Neural progenitor cell (in vitro differentiated cells): Measurements from ENCODE around the gene NUP133. TPM values are rescaled to one million over a fixed set of nuclear protein-coding genes. Genes with fewer than 3 reads are reported as not detected.

ENCODE experiments used
- DNase-seq: peaks from one replicate; pipeline ENCODE4 v3.0.0-alpha.2; 2016; ENCODE audit warnings: low spot score
- H2AFZ ChIP-seq: fragments of 200-600 bp; sonication (generic); replicated peaks from 2 replicates; pipeline ENCODE4 v1.6.1; 2016; ENCODE audit warnings: antibody characterized with exemption
- H3F3A ChIP-seq: fragments of 200-600 bp; sonication (generic); 2 replicates; pipeline ENCODE4 v1.6.1; 2016; ENCODE audit warnings: antibody characterized with exemption, low read depth
- H3K27ac ChIP-seq: fragments of 200-600 bp; sonication (generic); 2 replicates; pipeline ENCODE4 v1.5.1; 2016; ENCODE audit warnings: mild to moderate bottlenecking
- H3K27me3 ChIP-seq: fragments of 200-600 bp; sonication (generic); 2 replicates; pipeline ENCODE4 v1.6.1; 2016; ENCODE audit warnings: mild to moderate bottlenecking, moderate library complexity
- H3K36me3 ChIP-seq: fragments of 200-600 bp; sonication (generic); 2 replicates; pipeline ENCODE4 v1.5.1; 2016
- H3K4me1 ChIP-seq: fragments of 200-600 bp; sonication (generic); 2 replicates; pipeline ENCODE4 v1.6.1; 2016; ENCODE audit warnings: mixed run types
- H3K4me2 ChIP-seq: fragments of 200-600 bp; sonication (generic); 2 replicates; pipeline ENCODE4 v1.6.1; 2016
- H3K4me3 ChIP-seq: fragments of 200-600 bp; sonication (generic); 2 replicates; pipeline ENCODE4 v1.5.1; 2016
- H3K79me2 ChIP-seq: fragments of 200-600 bp; sonication (generic); 2 replicates; pipeline ENCODE4 v1.6.1; 2016; ENCODE audit warnings: low read depth
- H3K9ac ChIP-seq: fragments of 200-600 bp; sonication (generic); 2 replicates; pipeline ENCODE4 v1.6.1; 2016
- H3K9me3 ChIP-seq: fragments of 200-600 bp; sonication (generic); 2 replicates; pipeline ENCODE4 v1.5.1; 2016; ENCODE audit warnings: low read depth
- H4K20me1 ChIP-seq: fragments of 200-600 bp; sonication (generic); 2 replicates; pipeline ENCODE4 v1.6.1; 2016; ENCODE audit warnings: low read depth
- H3K27ac Mint-ChIP-seq: 3 replicates; pipeline ENCODE4 v1.8.0; 2021; ENCODE audit warnings: mixed read lengths
- H3K27me3 Mint-ChIP-seq: 2 replicates; pipeline ENCODE4 v1.8.0; 2022; ENCODE audit warnings: low read depth, mild to moderate bottlenecking, inconsistent platforms, moderate library complexity, mixed read lengths; ENCODE audit not compliant: insufficient read depth
- H3K36me3 Mint-ChIP-seq: 3 replicates; pipeline ENCODE4 v1.8.0; 2021; ENCODE audit warnings: mixed read lengths
- H3K4me1 Mint-ChIP-seq: 3 replicates; pipeline ENCODE4 v1.8.0; 2021; ENCODE audit warnings: mixed read lengths
- H3K4me3 Mint-ChIP-seq: 3 replicates; pipeline ENCODE4 v1.8.0; 2021; ENCODE audit warnings: mild to moderate bottlenecking, moderate library complexity, mixed read lengths
- H3K9me3 Mint-ChIP-seq: 3 replicates; pipeline ENCODE4 v1.8.0; 2020; ENCODE audit warnings: mixed read lengths
- EZH2 ChIP-seq: fragments of 200-600 bp; sonication (generic); IDR thresholded peaks from 2 replicates; pipeline ENCODE4 v1.6.1; 2017; ENCODE audit warnings: antibody characterized with exemption, mild to moderate bottlenecking, moderate library complexity
- EZH2phosphoT487 ChIP-seq: fragments of 200-600 bp; sonication (generic); IDR thresholded peaks from 2 replicates; pipeline ENCODE4 v1.6.1; 2017; ENCODE audit warnings: antibody characterized with exemption
- total RNA-seq: library from RNA; depleted of rRNA; stranded (reverse); fragments of >200 nt; gene quantifications from 2 replicates; pipeline ENCODE4 v1.2.3, GENCODE V29; 2015; ENCODE audit warnings: low replicate concordance
- TF ChIP-seq, protein P1 (sequence below): fragments of 200-600 bp; sonication (generic); IDR thresholded peaks from 2 replicates; pipeline ENCODE4 v1.5.1; 2017; ENCODE audit warnings: antibody characterized with exemption, mild to moderate bottlenecking

NUP133 gene
- total RNA-seq, 1 donor from 2014 or later = 89.3 TPM

DNA sequence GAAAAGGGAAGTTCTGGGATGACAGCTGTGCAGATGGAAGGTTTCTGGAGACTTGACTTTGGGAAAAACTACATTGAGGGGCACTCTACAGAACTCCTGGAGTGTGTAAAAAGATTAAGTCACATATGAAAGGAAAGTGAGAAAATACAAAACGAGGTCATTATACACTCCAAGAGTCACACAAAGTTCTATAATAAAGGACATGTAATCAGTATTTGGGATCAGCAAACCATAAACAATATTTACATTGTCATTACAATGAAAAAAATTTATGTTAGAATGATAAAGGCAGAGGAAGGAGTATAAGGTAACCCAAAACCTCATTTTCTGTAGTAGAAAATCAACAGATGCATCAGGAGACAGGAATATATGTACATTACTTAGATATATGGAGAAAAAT, 22.8 kb downstream of the NUP133 start:
- Histone ChIP-seq H3K36me3 (peaks cover 6% of the 10 kb centered on the region), H3K4me3 (no peak overlapping the region), H3K27me3 (no peaks in the 10 kb centered on the region), H4K20me1 (no peaks in the 10 kb centered on the region), H3K9me3 (no peaks in the 10 kb centered on the region), H3K79me2 (peaks cover 4% of the 10 kb centered on the region), H3K9ac (no peak overlapping the region), H3K4me2 (no peak overlapping the region), H2AFZ (no peak overlapping the region), H3K27ac (no peak overlapping the region), H3K4me1 (no peaks in the 10 kb centered on the region), H3F3A (no peaks in the 10 kb centered on the region)
- DNase-seq = no peak
- H3K9me3 Mint-ChIP-seq = no peaks in the 10 kb centered on the region
- TF ChIP-seq, protein P1, sequence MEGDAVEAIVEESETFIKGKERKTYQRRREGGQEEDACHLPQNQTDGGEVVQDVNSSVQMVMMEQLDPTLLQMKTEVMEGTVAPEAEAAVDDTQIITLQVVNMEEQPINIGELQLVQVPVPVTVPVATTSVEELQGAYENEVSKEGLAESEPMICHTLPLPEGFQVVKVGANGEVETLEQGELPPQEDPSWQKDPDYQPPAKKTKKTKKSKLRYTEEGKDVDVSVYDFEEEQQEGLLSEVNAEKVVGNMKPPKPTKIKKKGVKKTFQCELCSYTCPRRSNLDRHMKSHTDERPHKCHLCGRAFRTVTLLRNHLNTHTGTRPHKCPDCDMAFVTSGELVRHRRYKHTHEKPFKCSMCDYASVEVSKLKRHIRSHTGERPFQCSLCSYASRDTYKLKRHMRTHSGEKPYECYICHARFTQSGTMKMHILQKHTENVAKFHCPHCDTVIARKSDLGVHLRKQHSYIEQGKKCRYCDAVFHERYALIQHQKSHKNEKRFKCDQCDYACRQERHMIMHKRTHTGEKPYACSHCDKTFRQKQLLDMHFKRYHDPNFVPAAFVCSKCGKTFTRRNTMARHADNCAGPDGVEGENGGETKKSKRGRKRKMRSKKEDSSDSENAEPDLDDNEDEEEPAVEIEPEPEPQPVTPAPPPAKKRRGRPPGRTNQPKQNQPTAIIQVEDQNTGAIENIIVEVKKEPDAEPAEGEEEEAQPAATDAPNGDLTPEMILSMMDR = no peak
- TF ChIP-seq EZH2 (no peak), EZH2phosphoT487 (no peak)
- H3K27ac Mint-ChIP-seq = no peak overlapping the region
- H3K27me3 Mint-ChIP-seq = no peaks in the 10 kb centered on the region
- H3K36me3 Mint-ChIP-seq = peaks cover 26% of the 10 kb centered on the region
- H3K4me1 Mint-ChIP-seq = peaks cover 3% of the 10 kb centered on the region
- no peak overlapping the region for H3K4me3 Mint-ChIP-seq

DNA sequence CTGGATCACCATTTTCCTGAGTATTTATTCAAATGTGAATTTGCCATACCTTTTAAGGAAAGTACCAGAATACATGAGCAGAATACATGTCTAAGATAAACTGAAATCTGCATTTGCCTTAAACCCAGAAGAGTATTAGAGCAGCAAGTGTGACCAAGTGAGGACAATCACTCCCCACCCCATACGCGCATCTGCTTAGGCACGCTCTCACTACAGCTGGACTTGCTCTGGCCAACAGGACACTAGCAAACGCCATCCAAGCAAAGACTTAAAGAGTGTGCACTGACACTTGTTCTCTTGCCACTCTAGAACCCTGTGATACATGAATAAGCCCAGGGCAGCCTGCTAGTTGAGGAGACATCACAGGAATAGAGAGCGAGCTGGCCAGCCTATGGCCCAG, 25.6 kb downstream of the NUP133 start:
- H3K4me1 Mint-ChIP-seq = peaks cover 3% of the 10 kb centered on the region
- H3K9me3 Mint-ChIP-seq = no peaks in the 10 kb centered on the region
- Histone ChIP-seq H4K20me1 (peaks cover 2% of the 10 kb centered on the region), H3K4me1 (no peaks in the 10 kb centered on the region), H3K79me2 (peaks cover 4% of the 10 kb centered on the region), H3K9me3 (no peaks in the 10 kb centered on the region), H3K9ac (no peak overlapping the region), H3K27me3 (no peaks in the 10 kb centered on the region), H2AFZ (no peak overlapping the region), H3K27ac (no peak overlapping the region), H3F3A (no peaks in the 10 kb centered on the region), H3K4me2 (no peak overlapping the region), H3K4me3 (no peak overlapping the region), H3K36me3 (peaks cover 3% of the 10 kb centered on the region)
- DNase-seq = no peak
- H3K27me3 Mint-ChIP-seq = no peaks in the 10 kb centered on the region
- TF ChIP-seq EZH2phosphoT487 = no peak
- TF ChIP-seq EZH2 = no peak
- TF ChIP-seq, protein P1 = no peak
- no peak overlapping the region for H3K27ac Mint-ChIP-seq
- no peak overlapping the region for H3K4me3 Mint-ChIP-seq
- peaks cover 21% of the 10 kb centered on the region for H3K36me3 Mint-ChIP-seq

DNA sequence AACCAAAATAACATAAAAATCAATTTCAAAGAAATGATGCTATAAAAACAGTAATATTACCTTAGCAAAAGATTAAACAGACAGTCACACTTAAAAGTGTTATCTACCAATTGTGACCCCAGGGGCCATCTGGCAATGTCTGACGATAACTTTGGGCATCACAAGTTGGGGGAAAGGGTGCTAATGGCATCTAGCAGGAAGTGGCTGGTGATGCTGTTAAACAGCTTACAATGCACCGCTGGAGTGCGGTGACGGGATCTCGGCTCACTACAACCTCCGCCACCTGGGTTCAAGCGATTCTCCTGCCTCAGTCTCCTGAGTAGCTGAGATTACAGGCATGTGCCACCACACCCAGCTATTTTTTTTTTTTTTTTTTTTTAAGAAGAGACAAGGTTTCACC, 27.6 kb downstream of the NUP133 start:
- no peaks in the 10 kb centered on the region for H3K9me3 Mint-ChIP-seq
- H3K27ac Mint-ChIP-seq = no peak overlapping the region
- Histone ChIP-seq H3K27me3 (no peaks in the 10 kb centered on the region), H3K79me2 (peaks cover 4% of the 10 kb centered on the region), H4K20me1 (peaks cover 2% of the 10 kb centered on the region), H3K4me1 (no peaks in the 10 kb centered on the region), H3K27ac (no peak overlapping the region), H3K4me2 (no peak overlapping the region), H2AFZ (no peak overlapping the region), H3K9me3 (no peaks in the 10 kb centered on the region), H3K36me3 (peaks cover 3% of the 10 kb centered on the region), H3K9ac (no peak overlapping the region), H3F3A (no peaks in the 10 kb centered on the region), H3K4me3 (no peak overlapping the region)
- no peak for DNase-seq
- no peaks in the 10 kb centered on the region for H3K27me3 Mint-ChIP-seq
- H3K36me3 Mint-ChIP-seq = peaks cover 21% of the 10 kb centered on the region
- no peak for TF ChIP-seq EZH2phosphoT487
- H3K4me1 Mint-ChIP-seq = peaks cover 3% of the 10 kb centered on the region
- H3K4me3 Mint-ChIP-seq = no peak overlapping the region

DNA sequence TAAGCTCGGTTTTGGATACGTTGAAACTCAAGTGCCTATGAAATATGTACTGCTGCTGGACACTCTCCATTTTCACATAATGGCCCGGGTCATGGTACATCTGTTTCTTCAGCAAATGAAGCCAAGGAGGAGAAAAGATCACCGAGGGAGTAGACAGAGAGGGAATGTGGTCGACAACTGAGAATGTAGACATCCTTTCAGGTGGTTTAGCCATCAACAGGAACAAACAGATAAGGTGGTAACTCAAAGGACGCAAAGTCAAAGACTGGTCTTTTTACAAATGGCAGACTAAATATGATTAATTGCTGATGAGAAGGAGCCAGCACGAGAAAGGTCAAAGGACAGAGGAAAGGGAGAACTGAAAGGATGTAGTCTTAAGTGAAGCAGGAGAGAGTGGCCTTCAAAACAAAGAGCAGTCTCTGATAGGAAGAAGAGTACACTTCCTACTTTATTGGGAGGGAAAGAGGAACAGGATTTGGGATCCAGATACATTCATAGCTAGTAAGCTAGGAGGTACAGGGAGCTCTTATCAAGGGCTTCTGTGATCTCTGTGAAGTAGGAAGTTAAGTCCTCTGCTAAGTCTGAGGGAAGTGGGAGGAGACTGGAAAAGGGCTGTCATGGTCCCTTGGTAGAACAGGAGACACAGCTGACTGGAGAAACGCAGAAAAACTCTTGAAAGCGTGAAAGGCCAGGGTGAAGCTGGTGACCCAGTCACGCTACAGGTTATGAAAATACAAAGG, 28.3 kb downstream of the NUP133 start:
- Mint-ChIP-seq H3K4me3 (no peak overlapping the region), H3K27me3 (no peaks in the 10 kb centered on the region), H3K36me3 (peaks cover 25% of the 10 kb centered on the region), H3K4me1 (no peaks in the 10 kb centered on the region), H3K9me3 (no peaks in the 10 kb centered on the region), H3K27ac (no peak overlapping the region)
- Histone ChIP-seq H3K4me3 (no peak overlapping the region), H4K20me1 (peaks cover 2% of the 10 kb centered on the region), H3K27me3 (no peaks in the 10 kb centered on the region), H3K36me3 (peaks cover 3% of the 10 kb centered on the region), H3K79me2 (peaks cover 4% of the 10 kb centered on the region), H3K9me3 (no peaks in the 10 kb centered on the region), H3F3A (no peaks in the 10 kb centered on the region), H3K4me1 (no peaks in the 10 kb centered on the region), H2AFZ (no peak overlapping the region), H3K27ac (no peak overlapping the region), H3K4me2 (no peak overlapping the region), H3K9ac (no peak overlapping the region)
- no peak for DNase-seq
- no peak for TF ChIP-seq EZH2phosphoT487
- TF ChIP-seq, protein P1 = no peak
- no peak for TF ChIP-seq EZH2
